Measurements from ENCODE around the gene DGKB.

DNA sequence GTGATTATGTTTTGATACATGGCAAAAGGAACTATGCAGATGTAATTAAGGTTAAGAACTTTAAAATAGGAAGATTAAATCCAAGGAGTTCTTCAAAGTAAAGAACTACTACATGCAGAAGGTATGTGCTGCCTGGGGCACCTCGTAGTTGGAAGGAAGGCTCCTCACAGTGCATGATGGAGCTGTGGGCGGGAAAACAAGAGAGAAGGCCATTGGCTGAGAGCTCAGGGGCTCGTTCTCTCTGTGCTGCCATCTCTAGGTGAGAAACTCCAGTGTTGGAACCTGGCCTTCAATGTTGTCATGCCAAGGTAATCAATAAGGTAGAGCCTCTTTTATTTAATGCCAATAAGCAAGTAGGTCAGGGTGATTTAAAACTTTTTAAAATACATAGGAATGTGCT lies 521.7 kb downstream of the DGKB start:
- TF ChIP-seq YY1 (IDR thresholded peaks at IDR 0.05; ENCODE audit: insufficient read depth, insufficient read length) (no peak), ZNF274 (IDR thresholded peaks at IDR 0.05; ENCODE audit: low read depth, low read length) (no peak)

All from NT2/D1 (cell line).